ENCODE results near the gene TXNRD1. TPM values are rescaled to one million over a fixed set of nuclear protein-coding genes. Genes with fewer than 3 reads are reported as not detected.
"Not testable (repeated sequence)": the region's sequence is repeated elsewhere in the genome, so short reads cannot be mapped to it uniquely, and the experiment has no call there.

Gene TXNRD1
- total RNA-seq (44.2 TPM), polyA plus RNA-seq (ENCODE audit: insufficient read depth in 1 of 8, insufficient read length in 8 of 8, low replicate concordance in 1 of 8) (10 to 100 TPM; 30.2 to 42.6 (median 39.1) TPM)
- long read RNA-seq, donor 1, partial matches to known transcripts = 0 of 2 reads
- long read RNA-seq, donor 1, other reads (novel, unspliced or antisense) = 0 of 2 reads
- long read RNA-seq, donor 2, partial matches to known transcripts = 0 of 1 reads
- long read RNA-seq, donor 2, other reads (novel, unspliced or antisense) = 0 of 1 reads
- long read RNA-seq, donor 3, transcript TXNRD1-205 (15 exons, 3,930 nt) = major isoform, 6 of 6 reads
- long read RNA-seq, donor 3, partial matches to known transcripts = 0 of 6 reads
- long read RNA-seq, donor 3, other reads (novel, unspliced or antisense) = 0 of 6 reads
- long read RNA-seq, donor 4, partial matches to known transcripts = 0 of 2 reads
- long read RNA-seq, donor 4, other reads (novel, unspliced or antisense) = 0 of 2 reads
- long read RNA-seq, donor 5, transcript TXNRD1-205 (15 exons, 3,930 nt) = major isoform, 6 of 15 reads
- long read RNA-seq, donor 5, partial matches to known transcripts = 7 of 15 reads
- long read RNA-seq, donor 5, other reads (novel, unspliced or antisense) = 0 of 15 reads
- long read RNA-seq, donor 6, transcript TXNRD1-205 (15 exons, 3,930 nt) = major isoform, 8 of 8 reads
- long read RNA-seq, donor 6, partial matches to known transcripts = 0 of 8 reads
- long read RNA-seq, donor 6, other reads (novel, unspliced or antisense) = 0 of 8 reads
- long read RNA-seq, donor 7, partial matches to known transcripts = 0 of 2 reads
- long read RNA-seq, donor 7, other reads (novel, unspliced or antisense) = 0 of 2 reads
- long read RNA-seq, donor 8, partial matches to known transcripts = 0 of 5 reads
- long read RNA-seq, donor 8, other reads (novel, unspliced or antisense) = 0 of 5 reads
- long read RNA-seq, donor 9, partial matches to known transcripts = 0 of 3 reads
- long read RNA-seq, donor 9, other reads (novel, unspliced or antisense) = 0 of 3 reads
- long read RNA-seq, donor 10, transcript TXNRD1-205 (15 exons, 3,930 nt) = major isoform, 7 of 8 reads
- long read RNA-seq, donor 10, partial matches to known transcripts = 0 of 8 reads
- long read RNA-seq, donor 10, other reads (novel, unspliced or antisense) = 0 of 8 reads
- long read RNA-seq, donor 11, partial matches to known transcripts = 0 of 2 reads
- long read RNA-seq, donor 11, other reads (novel, unspliced or antisense) = 0 of 2 reads

DNA sequence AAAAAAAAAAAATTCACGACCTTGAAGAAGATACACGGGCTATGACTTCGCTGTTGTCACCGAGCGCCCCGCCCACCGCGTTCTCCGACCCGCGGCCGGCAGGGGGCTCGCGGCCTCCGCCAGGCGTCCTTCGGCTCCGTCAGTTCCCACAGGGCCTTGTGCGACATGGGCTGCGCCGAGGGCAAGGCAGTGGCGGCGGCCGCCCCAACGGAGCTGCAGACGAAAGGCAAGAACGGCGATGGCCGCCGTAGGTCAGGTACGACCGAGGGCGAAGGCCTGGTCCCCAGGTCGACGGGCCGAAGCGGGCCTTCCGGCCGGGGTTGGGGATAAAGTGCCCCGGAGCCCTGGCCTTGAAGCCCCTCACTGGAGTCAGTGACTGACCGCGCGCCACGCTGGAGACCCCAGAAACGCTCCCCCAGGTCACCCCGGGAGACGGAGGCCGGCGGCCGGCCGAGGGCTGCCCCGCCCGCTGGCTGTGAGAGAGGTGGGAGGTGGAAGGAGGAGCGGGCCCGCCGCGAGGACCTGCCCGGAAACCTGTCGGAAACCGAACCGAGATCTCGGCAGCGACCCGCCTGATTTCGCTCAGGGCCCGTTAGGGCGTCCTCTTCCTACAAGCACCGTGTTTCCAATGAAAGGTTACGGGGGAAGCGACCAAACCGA is at the start of gene TXNRD1:
Gene TXNRD1 (plus strand): TSS at position 142 of the 660 bp plus-strand sequence. CDS start 24 bp downstream, at position 166.
- Histone ChIP-seq H3K4me1 (ENCODE audit: control insufficient read depth, insufficient read depth, low read length) (peaks cover 3% of the 10 kb centered on the region), H3K4me3 (ENCODE audit: low read length) (peak within 1 kb of the TSS; percentile 62), H3K9me3 (replicated peaks; ENCODE audit: control insufficient read depth, low read depth, low read length) (no peaks in the 10 kb centered on the region), H3K27ac (ENCODE audit: low read length) (peak within 1 kb of the TSS; percentile 6), H3K27me3 (ENCODE audit: control insufficient read depth, insufficient read depth, low read length) (peaks cover 6% of the 10 kb centered on the region), H3K36me3 (ENCODE audit: control insufficient read depth, insufficient read depth, low read length) (no peaks in the 10 kb centered on the region)
- WGBS (ENCODE audit: insufficient coverage) = under 1% methylated on average over 71 of the region's 71 CpGs
- peak; percentile 87 for DNase-seq

- H3K4me1 ChIP-seq (ENCODE audit: control insufficient read depth, insufficient read depth, low read length) = no peaks in the 10 kb centered on the region
- no peak for DNase-seq
- H3K27me3 ChIP-seq (ENCODE audit: control insufficient read depth, insufficient read depth, low read length) = no peaks in the 10 kb centered on the region
- no peaks in the 10 kb centered on the region for H3K36me3 ChIP-seq (ENCODE audit: control insufficient read depth, insufficient read depth, low read length)
- H3K4me3 ChIP-seq (ENCODE audit: low read length) = no peak overlapping the region
- no peaks in the 10 kb centered on the region for H3K9me3 ChIP-seq (replicated peaks; ENCODE audit: control insufficient read depth, low read depth, low read length)
- H3K27ac ChIP-seq (ENCODE audit: low read length) = no peak overlapping the region
- WGBS (ENCODE audit: insufficient coverage) = 80% methylated on average over 1 of the region's 2 CpGs
Observed at GRCh38 chr12:104165801-104166200, 49.8 kb upstream of the TXNRD1 start.

GRCh38 chr12:104166465-104166864 is 49.1 kb upstream of the TXNRD1 start:
- 53% methylated on average over 2 of the region's 6 CpGs for WGBS (ENCODE audit: insufficient coverage)

DNA sequence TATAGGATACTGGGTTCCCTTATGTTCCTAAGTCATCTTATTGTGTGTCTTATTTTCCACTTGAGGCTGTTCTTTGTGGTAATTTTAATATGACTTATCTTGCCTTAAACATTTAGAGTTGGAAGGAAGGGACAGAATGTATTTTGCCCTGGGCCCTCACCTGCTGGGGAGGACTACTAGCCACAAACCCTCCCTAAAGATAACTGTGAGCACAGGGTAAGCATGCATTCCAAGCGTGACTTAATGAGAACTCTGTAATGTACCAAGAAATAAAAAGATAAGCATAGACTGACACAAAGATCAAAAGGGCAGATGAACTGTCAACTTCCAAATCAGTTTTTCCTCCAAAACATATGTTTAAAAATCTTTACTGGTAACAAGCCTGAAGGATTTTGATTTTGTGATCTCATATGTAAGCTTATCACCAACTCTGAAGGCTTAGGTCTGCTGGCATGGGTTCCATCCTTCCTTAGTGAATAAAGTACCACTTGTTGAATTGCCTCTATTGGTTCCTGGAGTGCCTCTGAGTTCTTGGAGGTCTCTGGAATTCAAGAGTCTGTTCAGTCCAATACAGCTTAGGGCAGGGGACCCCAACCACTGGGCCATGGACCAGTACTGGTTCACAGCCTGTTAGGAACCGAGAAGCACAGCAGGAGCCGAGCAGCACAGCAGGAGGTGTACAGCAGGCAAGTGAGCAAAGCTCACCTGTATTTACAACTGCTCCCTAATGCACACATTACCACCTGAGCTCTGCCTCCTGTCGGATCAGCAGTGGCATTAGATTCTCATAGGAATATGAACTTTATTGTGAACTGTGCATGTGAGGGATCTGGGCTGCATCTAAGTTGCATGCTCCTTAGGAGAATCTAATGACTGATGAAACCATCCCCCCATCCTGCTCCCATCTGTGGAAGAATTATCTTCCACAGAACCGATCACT is 47.8 kb upstream of the TXNRD1 start:
- no peaks in the 10 kb centered on the region for H3K9me3 ChIP-seq (replicated peaks; ENCODE audit: control insufficient read depth, low read depth, low read length)
- H3K4me1 ChIP-seq (ENCODE audit: control insufficient read depth, insufficient read depth, low read length) = no peaks in the 10 kb centered on the region
- H3K27ac ChIP-seq (ENCODE audit: low read length) = no peak overlapping the region
- no CpG with 5 or more reads among the region's 5 CpGs for WGBS (ENCODE audit: insufficient coverage)
- H3K36me3 ChIP-seq (ENCODE audit: control insufficient read depth, insufficient read depth, low read length) = no peaks in the 10 kb centered on the region
- no peak overlapping the region for H3K4me3 ChIP-seq (ENCODE audit: low read length)
- DNase-seq = no peak
- no peaks in the 10 kb centered on the region for H3K27me3 ChIP-seq (ENCODE audit: control insufficient read depth, insufficient read depth, low read length)

More at GRCh38 chr12:104166465-104166864, 49.1 kb upstream of the TXNRD1 start:
- Histone ChIP-seq H3K27me3 (ENCODE audit: control insufficient read depth, insufficient read depth, low read length) (no peaks in the 10 kb centered on the region), H3K4me1 (ENCODE audit: control insufficient read depth, insufficient read depth, low read length) (no peaks in the 10 kb centered on the region), H3K27ac (ENCODE audit: low read length) (no peak overlapping the region), H3K36me3 (ENCODE audit: control insufficient read depth, insufficient read depth, low read length) (no peaks in the 10 kb centered on the region), H3K9me3 (replicated peaks; ENCODE audit: control insufficient read depth, low read depth, low read length) (no peaks in the 10 kb centered on the region), H3K4me3 (ENCODE audit: low read length) (no peak overlapping the region)
- DNase-seq = no peak

- H3K4me1 ChIP-seq (ENCODE audit: control insufficient read depth, insufficient read depth, low read length) = no peaks in the 10 kb centered on the region
- DNase-seq = no peak
- no peak overlapping the region for H3K27ac ChIP-seq (ENCODE audit: low read length)
- 81% methylated on average over 3 of the region's 5 CpGs for WGBS (ENCODE audit: insufficient coverage)
- no peaks in the 10 kb centered on the region for H3K9me3 ChIP-seq (replicated peaks; ENCODE audit: control insufficient read depth, low read depth, low read length)
- H3K36me3 ChIP-seq (ENCODE audit: control insufficient read depth, insufficient read depth, low read length) = no peaks in the 10 kb centered on the region
- H3K27me3 ChIP-seq (ENCODE audit: control insufficient read depth, insufficient read depth, low read length) = no peaks in the 10 kb centered on the region
- H3K4me3 ChIP-seq (ENCODE audit: low read length) = no peak overlapping the region
Observed at GRCh38 chr12:104168596-104168995, 47.0 kb upstream of the TXNRD1 start.

DNA sequence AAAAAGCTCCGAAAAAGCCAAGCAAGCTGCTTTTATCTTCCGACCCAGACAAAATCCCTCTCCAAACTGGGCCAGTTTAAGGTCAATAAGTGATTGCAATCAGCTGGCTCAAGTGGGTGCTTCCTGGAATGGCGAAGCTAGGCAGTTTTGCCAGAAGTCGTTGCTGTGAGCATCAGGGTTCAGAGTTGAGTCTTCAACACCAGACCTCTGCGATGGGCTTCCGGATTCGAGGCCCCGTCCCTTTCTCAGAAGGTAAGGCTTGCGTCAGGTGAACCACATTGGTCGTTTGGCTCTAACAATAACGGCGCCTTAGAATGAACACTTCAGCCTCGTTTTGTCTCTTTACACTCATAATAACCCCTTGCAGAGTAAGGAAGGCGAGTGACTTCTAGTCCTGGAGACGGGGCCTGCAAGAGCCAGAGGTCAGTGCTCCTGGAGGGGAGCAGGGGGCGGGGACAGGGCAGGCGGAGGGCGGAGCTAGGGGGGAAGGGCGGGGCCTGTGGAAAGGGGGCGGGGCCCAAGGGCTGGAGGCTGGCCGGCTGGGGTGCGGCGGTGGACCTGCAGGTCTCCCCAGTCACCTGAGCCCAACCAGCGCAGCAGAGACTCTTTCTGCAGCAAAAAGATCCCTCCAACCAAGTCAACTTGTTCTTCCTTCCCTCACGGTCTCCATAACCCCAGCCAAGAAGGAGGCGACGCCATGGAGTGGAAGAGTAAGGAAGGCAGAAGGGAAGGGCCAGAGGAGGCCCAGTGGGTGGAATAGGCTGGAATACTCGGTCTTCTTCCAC is 43.6 kb upstream of the TXNRD1 start:
- no peaks in the 10 kb centered on the region for H3K36me3 ChIP-seq (ENCODE audit: control insufficient read depth, insufficient read depth, low read length)
- H3K27me3 ChIP-seq (ENCODE audit: control insufficient read depth, insufficient read depth, low read length) = no peaks in the 10 kb centered on the region
- DNase-seq = no peak
- H3K4me1 ChIP-seq (ENCODE audit: control insufficient read depth, insufficient read depth, low read length) = no peaks in the 10 kb centered on the region
- no peaks in the 10 kb centered on the region for H3K9me3 ChIP-seq (replicated peaks; ENCODE audit: control insufficient read depth, low read depth, low read length)
- H3K4me3 ChIP-seq (ENCODE audit: low read length) = no peak overlapping the region
- WGBS (ENCODE audit: insufficient coverage) = 96% methylated on average over 10 of the region's 28 CpGs
- H3K27ac ChIP-seq (ENCODE audit: low read length) = no peak overlapping the region

DNA sequence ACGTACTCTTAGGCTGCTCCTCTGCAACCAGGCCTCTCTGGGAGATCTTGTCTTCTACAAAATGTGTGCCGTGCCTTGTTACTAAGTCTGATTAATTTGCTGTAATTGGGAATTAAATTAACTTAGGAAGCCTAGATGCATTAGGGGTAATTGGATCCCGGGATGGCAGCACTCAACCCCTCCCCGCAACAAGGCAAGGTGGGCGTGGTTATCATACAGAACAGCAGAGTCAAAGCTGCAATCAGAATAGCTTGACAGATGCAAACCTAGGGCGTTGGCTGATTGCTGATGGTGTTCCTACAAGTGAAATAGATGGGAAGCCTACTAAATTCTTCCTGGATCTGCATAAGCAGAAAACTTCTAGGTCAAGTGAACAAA is 43.0 kb upstream of the TXNRD1 start:
- 89% methylated on average over 5 of the region's 6 CpGs for WGBS (ENCODE audit: insufficient coverage)
- Histone ChIP-seq H3K27me3 (ENCODE audit: control insufficient read depth, insufficient read depth, low read length) (no peaks in the 10 kb centered on the region), H3K27ac (ENCODE audit: low read length) (no peak overlapping the region), H3K36me3 (ENCODE audit: control insufficient read depth, insufficient read depth, low read length) (no peaks in the 10 kb centered on the region), H3K4me3 (ENCODE audit: low read length) (no peak overlapping the region), H3K9me3 (replicated peaks; ENCODE audit: control insufficient read depth, low read depth, low read length) (no peaks in the 10 kb centered on the region), H3K4me1 (ENCODE audit: control insufficient read depth, insufficient read depth, low read length) (no peaks in the 10 kb centered on the region)
- no peak for DNase-seq

- not testable (repeated sequence) for H3K4me3 ChIP-seq (ENCODE audit: low read length); H3K36me3 ChIP-seq (ENCODE audit: control insufficient read depth, insufficient read depth, low read length); H3K4me1 ChIP-seq (ENCODE audit: control insufficient read depth, insufficient read depth, low read length); DNase-seq; H3K27me3 ChIP-seq (ENCODE audit: control insufficient read depth, insufficient read depth, low read length); H3K9me3 ChIP-seq (replicated peaks; ENCODE audit: control insufficient read depth, low read depth, low read length); H3K27ac ChIP-seq (ENCODE audit: low read length)
- no CpG with 5 or more reads among the region's 5 CpGs for WGBS (ENCODE audit: insufficient coverage)
Observed at GRCh38 chr12:104173804-104174203, 41.8 kb upstream of the TXNRD1 start.

All from muscle of leg (tissue), 16 donors.